Endothelial cell of umbilical vein (primary cell): ENCODE measurements around the gene CHD5. TPM values are rescaled to one million over a fixed set of nuclear protein-coding genes. Genes with fewer than 3 reads are reported as not detected.

ENCODE experiments used
- BruUV-seq: library from RNA; stranded (reverse); fragments of 400-500 nt; replicated peaks from 2 replicates; lab custom pipeline; 2021; lab: Mats Ljungman, UMichigan
- CTCF ChIA-PET: fragments of 300-600, 350-600 bp; sonication (Branson Sonifier 250); formaldehyde crosslinking; loops from one replicate; lab custom pipeline; 2021; ENCODE audit warnings: antibody characterized with exemption, inconsistent platforms; lab: Charles Lee
- POLR2A ChIA-PET: fragments of 300-600, 350-600 bp; sonication (Branson Sonifier 250); formaldehyde crosslinking; loops from one replicate; lab custom pipeline; 2021; ENCODE audit warnings: antibody characterized with exemption, inconsistent platforms; lab: Charles Lee
- DNase-seq: peaks from one replicate; pipeline ENCODE4 v3.0.0-alpha.2; 2011; ENCODE audit warnings: low read depth, low spot score
- FAIRE-seq: peaks from 2 replicates; lab custom pipeline; 2011; peaks lifted over from hg19 to GRCh38; lab: Jason Lieb, UNC
- H2AFZ ChIP-seq: 2 replicates; pipeline ENCODE4 v1.6.0; 2012; ENCODE audit warnings: low read depth, low read length, control low read depth, inconsistent platforms
- H3K27ac ChIP-seq: 2 replicates; pipeline ENCODE4 v1.5.1; 2011; ENCODE audit warnings: low read depth, mild to moderate bottlenecking, control low read depth, low read length, moderate library complexity; ENCODE audit not compliant: insufficient read depth
- H3K27me3 ChIP-seq, 2 experiments: 2 replicates each; pipeline versions ENCODE4 v1.6.0 to v1.6.1; 2011; ENCODE audit warnings: low read length in 2 of 2, mixed read lengths in 1 of 2; ENCODE audit not compliant: control insufficient read depth in 2 of 2, insufficient read depth in 2 of 2
- H3K36me3 ChIP-seq, 2 experiments: 2 replicates in 1 of 2; 3 replicates in 1 of 2; pipeline ENCODE4 v1.5.1; 2011; ENCODE audit warnings: low read length in 2 of 2, mild to moderate bottlenecking in 1 of 2, moderate library complexity in 1 of 2; ENCODE audit not compliant: control insufficient read depth in 2 of 2, insufficient read depth in 2 of 2; ENCODE audit errors: extremely low read depth in 1 of 2
- H3K4me1 ChIP-seq: 3 replicates; pipeline ENCODE4 v1.5.1; 2011; ENCODE audit warnings: mild to moderate bottlenecking, low read length; ENCODE audit not compliant: control insufficient read depth, insufficient read depth; ENCODE audit errors: extremely low read depth
- H3K4me2 ChIP-seq: 2 replicates; pipeline ENCODE4 v1.6.1; 2011; ENCODE audit warnings: low read length, control low read depth, mixed read lengths; ENCODE audit not compliant: insufficient read depth
- H3K4me3 ChIP-seq, 3 experiments: fragments of 200-600 bp in 1 of 3; sonication (generic), shearing (Covaris generic) in 1 of 3; replicated peaks in 1 of 3; 2 replicates each; pipeline ENCODE4 v1.5.1; 2011 to 2016; ENCODE audit warnings: control low read depth in 3 of 3, low read length in 3 of 3, mild to moderate bottlenecking in 2 of 3, inconsistent platforms in 1 of 3, low read depth in 1 of 3, moderate library complexity in 1 of 3; ENCODE audit not compliant: insufficient read depth in 1 of 3
- H3K79me2 ChIP-seq: 2 replicates; pipeline ENCODE4 v1.6.0; 2012; ENCODE audit warnings: low read length, inconsistent platforms; ENCODE audit not compliant: control insufficient read depth, insufficient read depth
- H3K9ac ChIP-seq: replicated peaks from 2 replicates; pipeline ENCODE3; 2011; ENCODE audit warnings: low read length, control low read depth; ENCODE audit not compliant: insufficient read depth; ENCODE audit errors: extremely low read depth
- H3K9me1 ChIP-seq: replicated peaks from 3 replicates; pipeline ENCODE4 v1.6.0; 2011; ENCODE audit warnings: mild to moderate bottlenecking, low read length; ENCODE audit not compliant: control insufficient read depth, insufficient read depth; ENCODE audit errors: extremely low read depth
- H3K9me3 ChIP-seq: replicated peaks from 2 replicates; pipeline ENCODE4 v1.5.1; 2012; ENCODE audit warnings: low read length, inconsistent platforms; ENCODE audit not compliant: control insufficient read depth, insufficient read depth
- H4K20me1 ChIP-seq: replicated peaks from 2 replicates; pipeline ENCODE3; 2011; ENCODE audit warnings: mild to moderate bottlenecking, low read length; ENCODE audit not compliant: control insufficient read depth, insufficient read depth; ENCODE audit errors: extremely low read depth
- CTCF ChIP-seq, 2 donors: IDR thresholded peaks; 1 replicate in 1 of 2; 2 replicates in 1 of 2; pipeline ENCODE4 v1.5.1; 2011; ENCODE audit warnings: low read length in 2 of 2, mild to moderate bottlenecking in 2 of 2, moderate library complexity in 2 of 2, control low read depth in 1 of 2, inconsistent platforms in 1 of 2, low read depth in 1 of 2; ENCODE audit not compliant: insufficient read depth in 1 of 2; ENCODE audit errors: extremely low read depth in 1 of 2
- EZH2 ChIP-seq: IDR thresholded peaks from 2 replicates; pipeline ENCODE4 v1.6.1; 2012; ENCODE audit warnings: borderline replicate concordance, low read depth, mild to moderate bottlenecking, moderate library complexity, low read length, inconsistent platforms; ENCODE audit not compliant: severe bottlenecking
- FOS ChIP-seq: IDR thresholded peaks from 2 replicates; pipeline ENCODE4 v1.6.1; 2011; ENCODE audit warnings: mild to moderate bottlenecking, low read length, moderate library complexity, borderline replicate concordance; ENCODE audit not compliant: insufficient read depth
- GATA2 ChIP-seq: IDR thresholded peaks from 2 replicates; pipeline ENCODE4 v1.7.0; 2011; ENCODE audit warnings: low read depth, mild to moderate bottlenecking, moderate library complexity, mixed read lengths, low read length; ENCODE audit not compliant: insufficient read length, insufficient read depth
- JUN ChIP-seq: IDR thresholded peaks from 2 replicates; pipeline ENCODE4 v1.6.1; 2011; ENCODE audit warnings: borderline replicate concordance, low read depth; ENCODE audit not compliant: insufficient read length, insufficient read depth
- MAX ChIP-seq: IDR thresholded peaks from 2 replicates; pipeline ENCODE4 v1.6.1; 2011; ENCODE audit not compliant: insufficient read depth, insufficient read length
- MYC ChIP-seq: IDR thresholded peaks from one replicate; pipeline ENCODE4 v1.6.1; 2011; ENCODE audit warnings: mild to moderate bottlenecking, low read depth, low read length
- POLR2A ChIP-seq: IDR thresholded peaks from 2 replicates; pipeline ENCODE4 v1.6.1; 2012; ENCODE audit warnings: low read depth, mild to moderate bottlenecking, control low read depth, low read length
- POLR2AphosphoS5 ChIP-seq: IDR thresholded peaks from 2 replicates; pipeline ENCODE4 v1.6.1; 2012; ENCODE audit warnings: low read depth, mild to moderate bottlenecking, control low read depth, low read length, moderate library complexity; ENCODE audit not compliant: insufficient read depth
- dilution Hi-C: fragments of 300-500 bp; cut with MboI; formaldehyde crosslinking; loops from one replicate; pipeline ENCODE4 v1.15.0; 2019; ENCODE audit warnings: low sequenced_read_pairs; ENCODE audit not compliant: extremely low pct_ligation_motif_present
- intact Hi-C: fragments of 100-400 bp; cut with micrococcal nuclease; formaldehyde crosslinking; loops from one replicate; pipeline ENCODE4 v1.10.0; 2022
- polyA plus RNA-seq, 4 experiments: library from polyadenylated mRNA; depleted of rRNA in 3 of 4; stranded (reverse) in 3 of 4; unstranded in 1 of 4; fragments of >200 nt; gene quantifications; 2 replicates each; pipeline versions ENCODE4 v1.2.1 to v1.2.3, GENCODE V29; 2011 to 2012; ENCODE audit warnings: missing spikeins in 1 of 4
- total RNA-seq: library from RNA; stranded (reverse); gene quantifications from 2 replicates; pipeline ENCODE4 v1.2.3, GENCODE V29; 2021

Gene CHD5
- total and polyA plus RNA-seq, 2 donors (not counting 3 experiments of a cell fraction or from before 2014, with no cell fraction given) = 0.04 to 0.11 TPM

GRCh38 chr1:6144175-6144574 lies 35.9 kb downstream of the CHD5 start:
- no peak for DNase-seq
- H3K79me2 ChIP-seq = no peaks in the 10 kb centered on the region
- no peak overlapping the region for H3K4me3 ChIP-seq
- no peaks in the 10 kb centered on the region for H3K4me1 ChIP-seq
- H4K20me1 ChIP-seq = no peaks in the 10 kb centered on the region
- H2AFZ ChIP-seq = no peak overlapping the region
- intact Hi-C loops = no loop called here
- no peak overlapping the region for H3K9ac ChIP-seq
- TF ChIP-seq FOS = no peak
- no peak for TF ChIP-seq CTCF (IDR thresholded peaks at IDR 0.05; ENCODE audit: extremely low read depth in 1 of 2, insufficient read depth in 1 of 2, low read depth in 1 of 2, low read length in 2 of 2)
- no peak for TF ChIP-seq JUN
- no peak for TF ChIP-seq EZH2
- no peak for TF ChIP-seq POLR2A
- no peak for TF ChIP-seq GATA2
- no peak for TF ChIP-seq POLR2AphosphoS5
- TF ChIP-seq MYC = no peak
- no peak for TF ChIP-seq MAX
- FAIRE-seq = no peak
- H3K4me2 ChIP-seq = no peak overlapping the region
- H3K9me1 ChIP-seq = no peaks in the 10 kb centered on the region
- H3K27me3 ChIP-seq = peaks cover 0 to 2% of the 10 kb centered on the region in 2 experiments
- H3K27ac ChIP-seq = no peak overlapping the region
- no peaks in the 10 kb centered on the region for H3K36me3 ChIP-seq
- CTCF ChIA-PET = no interaction called here
- no TSS peak for BruUV-seq
- H3K9me3 ChIP-seq = no peaks in the 10 kb centered on the region
- POLR2A ChIA-PET = no interaction called here
- dilution Hi-C loops = no loop called here
